Psoas muscle (tissue), 8 donors: ENCODE results near the gene TMBIM6. TPM values are rescaled to one million over a fixed set of nuclear protein-coding genes. Genes with fewer than 3 reads are reported as not detected.

ENCODE experiments used
- ATAC-seq, 4 donors: fragments of 200-7000 bp; cut with Tn5 transposase; one replicate each; pipeline ENCODE4 v1.9.1; 2020; ENCODE audit warnings: moderate library complexity in 3 of 4, mild to moderate bottlenecking in 2 of 4
- DNase-seq, 2 donors: peaks; one replicate each; pipeline ENCODE4 v3.0.0-alpha.2; 2020
- H3K27ac ChIP-seq: fragments of 200-600 bp; one replicate; pipeline ENCODE4 v1.8.0; 2022
- H3K27me3 ChIP-seq, 3 donors: fragments of 200-600 bp in 1 of 3; one replicate each; pipeline versions ENCODE4 v1.6.1 to v1.8.0; 2013 to 2022; ENCODE audit warnings: low read length in 2 of 3, mild to moderate bottlenecking in 2 of 3, moderate library complexity in 1 of 3; ENCODE audit not compliant: insufficient read depth in 3 of 3
- H3K36me3 ChIP-seq, 2 donors: fragments of 200-600 bp in 1 of 2; one replicate each; pipeline versions ENCODE4 v1.6.1 to v1.8.0; 2013 to 2022; ENCODE audit warnings: low read depth in 1 of 2, mild to moderate bottlenecking in 1 of 2, moderate library complexity in 1 of 2; ENCODE audit not compliant: insufficient read depth in 1 of 2
- H3K4me1 ChIP-seq: fragments of 200-600 bp; one replicate; pipeline ENCODE4 v1.8.0; 2022
- H3K4me3 ChIP-seq: fragments of 200-600 bp; one replicate; pipeline ENCODE4 v1.8.0; 2022; ENCODE audit warnings: mild to moderate bottlenecking
- H3K9me3 ChIP-seq: fragments of 200-600 bp; one replicate; pipeline ENCODE4 v1.8.0; 2022
- WGBS, 3 donors: extraction: QIAGEN DNeasy Blood & Tissue Kit; methylation state at CpG; one replicate each; pipeline versions ENCODE4 v1.1.6 to v1.1.7; 2013; 5-methylcytosine and 5-hydroxymethylcytosine counted together
- intact Hi-C, 2 donors: fragments of 100-400 bp; cut with DNase I; formaldehyde crosslinking; loops; one replicate each; pipeline versions ENCODE4 v1.11.0 to v1.14.2; 2022
- polyA plus RNA-seq, 3 donors: library from polyadenylated mRNA; stranded (reverse); fragments of 200-250 nt; gene quantifications; one replicate each; pipeline ENCODE4 v1.2.3, GENCODE V29; 2013
- total RNA-seq, 4 donors: library from RNA; stranded (reverse); fragmentation: NEBNext Ultra II Directional in 2 of 4; extraction: Animal tissue kit (Norgen Biotek cat#: 25700) in 2 of 4; gene quantifications; one replicate each; pipeline versions ENCODE4 v1.2.1 to v1.2.4, GENCODE V29; 2021 to 2023
- TF ChIP-seq, protein P1 (sequence below): fragments of 200-600 bp; IDR thresholded peaks from one replicate; pipeline ENCODE4 v1.8.0; 2022; ENCODE audit warnings: antibody characterized with exemption
- donor health status: healthy with polysubstance abuse.
- donor health status: DM: no; HTN: no; CAD: no; lungs with moderate emphysema.
- donor health status: Bipolar disorder and iron deficiency.
- donor health status: healthy.
- donor health status: DM: yes; HTN: yes; CAD: no.
- donor health status: DM: no; HTN: no; CAD: no.
- donor health status: DM: no; HTN: no; CAD: no.
- donor health status: DM: yes; HTN: yes; CAD: no.

Gene TMBIM6
- total and polyA plus RNA-seq, 7 donors, result 164 to 317 (median 243) TPM

DNA sequence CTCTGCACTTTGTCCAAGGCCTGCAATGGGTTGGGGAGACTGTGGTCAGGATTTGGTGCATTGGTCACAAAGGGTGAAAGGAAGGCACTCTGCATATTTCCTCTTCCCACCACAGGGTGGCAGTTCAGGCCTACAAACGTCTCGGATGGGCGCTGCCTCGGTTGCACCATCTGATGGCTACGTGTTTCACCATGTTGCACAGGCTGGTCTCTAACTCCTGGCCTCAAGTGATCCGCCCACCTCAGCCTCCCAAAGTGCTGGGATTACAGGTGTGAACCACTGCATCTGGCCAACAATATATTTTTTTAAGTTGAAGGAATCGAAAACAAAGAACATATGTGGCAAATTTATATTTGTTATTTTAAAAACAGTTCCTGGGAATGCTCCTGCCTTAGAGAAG is 35.1 kb downstream of the TMBIM6 start:
- peak; percentile 72 to 85 for DNase-seq

DNA sequence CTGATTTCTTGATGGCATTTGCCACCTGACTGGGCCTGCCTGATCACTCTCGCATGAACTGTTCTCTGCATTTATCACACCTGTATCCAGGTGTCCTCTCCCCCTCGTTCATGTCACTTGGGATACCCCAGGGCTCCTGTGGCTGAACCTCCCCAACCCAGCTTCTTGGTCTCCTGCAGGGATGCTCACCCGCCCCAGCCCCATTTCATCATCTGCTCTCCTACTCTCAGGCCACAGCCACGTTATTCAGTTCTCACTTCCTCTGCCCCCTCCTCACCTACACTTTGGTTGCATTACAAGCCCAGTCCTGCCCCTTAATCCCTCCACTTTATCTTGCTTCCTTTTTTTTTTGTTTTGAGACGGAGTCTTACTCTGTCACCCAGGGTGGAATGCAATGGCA is 35.5 kb downstream of the TMBIM6 start:
- Histone ChIP-seq H3K36me3 (no peaks in the 10 kb centered on the region), H3K4me3 (no peak overlapping the region), H3K27ac (no peak overlapping the region), H3K9me3 (no peaks in the 10 kb centered on the region), H3K27me3 (no peaks in the 10 kb centered on the region), H3K4me1 (peaks cover 5% of the 10 kb centered on the region)
- 72 to 89% (median 80%) methylated on average over 5 of the region's 5 CpGs for WGBS, 3 donors
- DNase-seq (no peak), ATAC-seq (no peak)
- TF ChIP-seq, protein P1, sequence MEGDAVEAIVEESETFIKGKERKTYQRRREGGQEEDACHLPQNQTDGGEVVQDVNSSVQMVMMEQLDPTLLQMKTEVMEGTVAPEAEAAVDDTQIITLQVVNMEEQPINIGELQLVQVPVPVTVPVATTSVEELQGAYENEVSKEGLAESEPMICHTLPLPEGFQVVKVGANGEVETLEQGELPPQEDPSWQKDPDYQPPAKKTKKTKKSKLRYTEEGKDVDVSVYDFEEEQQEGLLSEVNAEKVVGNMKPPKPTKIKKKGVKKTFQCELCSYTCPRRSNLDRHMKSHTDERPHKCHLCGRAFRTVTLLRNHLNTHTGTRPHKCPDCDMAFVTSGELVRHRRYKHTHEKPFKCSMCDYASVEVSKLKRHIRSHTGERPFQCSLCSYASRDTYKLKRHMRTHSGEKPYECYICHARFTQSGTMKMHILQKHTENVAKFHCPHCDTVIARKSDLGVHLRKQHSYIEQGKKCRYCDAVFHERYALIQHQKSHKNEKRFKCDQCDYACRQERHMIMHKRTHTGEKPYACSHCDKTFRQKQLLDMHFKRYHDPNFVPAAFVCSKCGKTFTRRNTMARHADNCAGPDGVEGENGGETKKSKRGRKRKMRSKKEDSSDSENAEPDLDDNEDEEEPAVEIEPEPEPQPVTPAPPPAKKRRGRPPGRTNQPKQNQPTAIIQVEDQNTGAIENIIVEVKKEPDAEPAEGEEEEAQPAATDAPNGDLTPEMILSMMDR, result no peak
- intact Hi-C loops, result loop anchor here (2.0 to 5.0 kb wide), 4 partner anchors 62 to 280 kb away; partner anchors contain the start of gene ASIC1 (in 1 of the 2)

More for the DNA sequence above, 35.1 kb downstream of the TMBIM6 start:
- H3K27ac ChIP-seq, result no peak overlapping the region
- 12 to 13% (median 12%) methylated on average over 7 of the region's 7 CpGs for WGBS, 3 donors
- no peaks in the 10 kb centered on the region for H3K27me3 ChIP-seq
- intact Hi-C loops, result loop anchor here (2.0 to 5.0 kb wide), 4 partner anchors 62 to 281 kb away; partner anchors contain the start of gene ASIC1 (in 1 of the 2)
- no peaks in the 10 kb centered on the region for H3K9me3 ChIP-seq
- peak overlapping the region; percentile 14 for H3K4me3 ChIP-seq
- peaks cover 5% of the 10 kb centered on the region for H3K4me1 ChIP-seq
- no peaks in the 10 kb centered on the region for H3K36me3 ChIP-seq
- TF ChIP-seq, protein P1, result peak; percentile 84
- peak; percentile 90 to 97 (median 94) for ATAC-seq

DNA sequence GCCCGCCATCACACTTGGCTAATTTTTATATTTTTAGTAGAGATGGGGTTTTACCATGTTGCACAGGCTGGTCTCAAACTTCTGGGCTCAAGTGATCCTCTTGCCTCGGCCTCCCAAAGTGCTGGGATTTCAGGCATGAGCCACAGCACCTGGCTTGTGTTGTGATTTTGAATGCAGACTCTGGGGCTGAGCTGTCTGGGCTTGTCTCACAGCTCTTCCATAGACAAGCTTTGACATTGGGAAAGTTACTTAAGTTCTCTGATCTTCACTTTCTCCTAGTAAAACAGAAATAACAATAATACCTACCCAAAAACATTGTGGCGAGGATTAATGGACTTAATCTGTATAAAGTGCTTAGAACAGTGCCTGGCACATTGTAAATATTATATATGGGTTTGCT is 36.0 kb downstream of the TMBIM6 start:
- ATAC-seq, result no peak
- DNase-seq, result no peak
- Histone ChIP-seq H3K27ac (no peak overlapping the region), H3K36me3 (no peaks in the 10 kb centered on the region), H3K4me1 (peaks cover 5% of the 10 kb centered on the region), H3K9me3 (no peaks in the 10 kb centered on the region), H3K27me3 (no peaks in the 10 kb centered on the region), H3K4me3 (no peak overlapping the region)
- TF ChIP-seq, protein P1, result no peak
- intact Hi-C loops, result loop anchor here (2.0 to 5.0 kb wide), 4 partner anchors 61 to 280 kb away; partner anchors contain the start of gene ASIC1 (in 1 of the 2)
- WGBS, 3 donors, result 93 to 96% (median 95%) methylated on average over 3 of the region's 3 CpGs

DNA sequence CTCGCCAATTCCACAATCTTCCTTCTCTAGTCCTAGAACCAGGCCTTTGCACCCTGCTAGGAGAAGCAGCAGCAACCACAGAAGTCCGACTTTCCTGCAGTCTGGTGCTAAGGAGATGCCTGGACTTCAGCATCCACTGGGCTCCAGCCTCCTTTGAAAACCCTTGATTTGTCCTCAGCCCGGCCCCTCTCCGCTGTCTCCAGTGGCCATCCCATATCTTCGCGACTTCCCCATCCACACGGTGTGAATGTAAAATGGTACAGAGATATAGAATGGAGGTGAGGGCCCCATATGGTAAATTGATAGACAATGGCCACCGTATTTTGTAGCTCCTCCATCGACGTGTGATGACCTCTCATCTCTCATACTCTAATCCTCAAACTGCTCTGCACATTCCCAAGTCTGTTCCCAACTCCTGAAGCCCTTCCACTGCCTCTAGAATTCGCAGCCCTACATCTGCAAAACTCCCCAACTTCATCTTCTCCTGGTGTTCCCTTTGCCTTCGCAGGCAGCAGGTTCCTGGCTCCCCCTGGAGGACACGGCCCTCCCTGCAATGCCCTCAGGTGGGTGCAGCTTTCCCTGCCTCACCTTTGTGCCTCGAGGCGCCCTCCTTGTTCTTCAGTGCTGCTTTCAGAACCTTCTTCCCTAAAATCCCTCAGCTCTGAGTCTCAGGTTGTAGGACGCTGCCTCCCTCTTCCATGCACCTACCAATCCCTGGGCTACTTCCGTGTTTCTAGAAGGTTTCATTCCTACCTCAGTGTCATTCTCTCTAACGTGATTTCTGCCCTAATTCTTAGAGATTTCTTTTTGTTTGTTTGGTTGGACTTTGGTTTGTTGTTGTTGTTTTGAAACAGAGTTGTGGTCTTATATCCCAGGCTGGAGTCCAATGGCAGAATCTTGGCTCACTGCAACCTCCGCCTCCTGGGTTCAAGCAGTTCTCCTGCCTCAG is 36.7 kb downstream of the TMBIM6 start:
- TF ChIP-seq, protein P1, result peak; percentile 73
- 53 to 60% (median 56%) methylated on average over 19 of the region's 19 CpGs for WGBS, 3 donors
- Histone ChIP-seq H3K4me1 (peaks cover 7% of the 10 kb centered on the region), H3K36me3 (no peaks in the 10 kb centered on the region), H3K27me3 (no peaks in the 10 kb centered on the region), H3K9me3 (no peaks in the 10 kb centered on the region), H3K27ac (no peak overlapping the region), H3K4me3 (no peak overlapping the region)
- peak; percentile 43 to 76 (median 58) for ATAC-seq
- intact Hi-C loops, result loop anchor here (2.0 to 5.0 kb wide), 4 partner anchors 61 to 279 kb away; partner anchors contain the start of gene ASIC1 (in 1 of the 2)
- DNase-seq, result no peak
